NCI-H748 treated with DMSO at 0.1 percent for 48 hours (cell line): Measurements from ENCODE around the gene ZMAT3.
A peak's percentile ranks its signal among the peaks of the same experiment; 100 is the strongest.
"Not testable (repeated sequence)": the region's sequence is repeated elsewhere in the genome, so short reads cannot be mapped to it uniquely, and the experiment has no call there.

ENCODE experiments used
- DNase-seq: peaks from one replicate; lab custom pipeline; 2025; lab: John Stamatoyannopoulos, UW

The ZMAT3 gene

DNA sequence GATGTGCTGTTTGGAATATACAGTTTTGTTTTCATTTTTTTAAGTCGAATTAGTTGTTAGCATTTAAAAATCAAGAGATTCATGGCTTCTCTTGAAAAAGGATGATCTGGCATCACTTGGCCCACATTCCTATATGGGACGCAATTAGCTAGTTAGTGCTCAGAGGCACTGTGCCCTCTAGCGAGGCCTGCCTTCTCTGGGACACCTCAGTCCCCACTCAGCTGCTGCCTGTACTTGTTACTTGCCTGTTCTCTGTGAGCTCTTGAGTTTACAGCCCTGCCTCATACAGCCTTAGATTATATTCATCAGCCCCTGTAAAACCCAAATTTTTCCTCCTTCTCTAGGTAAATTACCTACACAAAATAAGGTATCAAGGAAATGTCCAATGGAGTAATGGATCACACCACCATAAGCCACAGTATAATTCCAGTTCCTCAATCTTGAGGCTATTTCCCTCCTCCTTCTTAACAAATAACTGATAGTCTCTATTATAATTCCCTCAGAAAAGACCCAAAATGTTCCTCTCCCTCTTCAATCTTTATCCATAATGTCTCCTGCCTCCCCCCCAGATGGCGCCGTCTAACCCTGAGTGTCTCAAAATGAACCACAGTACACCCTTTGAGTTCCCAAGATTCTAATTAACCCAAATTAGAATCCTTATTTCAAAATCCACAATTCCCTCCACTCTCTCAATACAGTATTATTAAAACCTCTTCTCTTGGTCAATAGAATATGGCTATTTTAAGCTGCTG lies 2.7 kb downstream of the ZMAT3 start:
- DNase-seq, result peak; percentile 17

GRCh38 chr3:179067839-179068238 lies 3.8 kb downstream of the ZMAT3 start:
- DNase-seq, result peak; percentile 10

DNA sequence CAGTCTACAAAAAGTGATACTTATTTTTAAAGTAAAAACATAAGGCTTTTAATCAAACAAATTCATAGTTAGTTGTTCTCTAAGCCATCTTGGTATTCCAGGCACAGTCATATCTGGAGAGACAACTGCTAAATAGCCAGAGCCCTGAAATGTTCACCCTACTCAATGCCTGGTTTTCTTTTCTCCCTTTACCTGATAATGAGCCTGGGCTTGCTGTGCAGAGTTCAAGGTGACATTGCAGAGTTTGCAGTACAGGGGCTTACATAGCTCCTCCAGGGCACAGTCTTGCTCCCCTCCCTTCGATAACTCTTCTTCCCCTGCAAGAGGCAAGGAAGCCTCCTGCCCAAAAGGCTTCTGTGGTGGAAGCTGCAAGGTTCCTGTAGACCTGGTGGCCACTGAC lies 4.3 kb downstream of the ZMAT3 start:
- DNase-seq, result no peak

- no peak for DNase-seq
Measured at GRCh38 chr3:179063945-179064560, 7.6 kb downstream of the ZMAT3 start.

GRCh38 chr3:179056326-179056725 lies 15.3 kb downstream of the ZMAT3 start:
- no peak for DNase-seq

DNA sequence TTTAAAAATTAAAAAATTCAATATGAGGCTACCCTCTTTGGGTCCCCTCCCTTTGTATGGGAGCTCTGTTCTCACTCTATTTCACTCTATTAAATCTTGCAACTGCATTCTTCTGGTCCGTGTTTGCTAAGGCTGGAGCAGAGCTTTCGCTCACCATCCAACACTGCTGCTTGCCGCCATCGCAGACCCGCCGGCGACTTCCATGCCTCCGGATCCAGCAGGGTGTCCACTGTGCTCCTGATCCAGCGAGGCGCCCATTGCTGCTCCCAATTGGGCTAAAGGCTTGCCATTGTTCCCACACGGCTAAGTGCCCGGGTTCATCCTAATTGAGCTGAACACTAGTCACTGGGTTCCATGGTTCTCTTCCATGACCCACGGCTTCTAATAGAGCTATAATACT lies 17.0 kb downstream of the ZMAT3 start:
- not testable (repeated sequence) for DNase-seq

GRCh38 chr3:179046497-179047353 lies 24.9 kb downstream of the ZMAT3 start:
- DNase-seq, result no peak

DNA sequence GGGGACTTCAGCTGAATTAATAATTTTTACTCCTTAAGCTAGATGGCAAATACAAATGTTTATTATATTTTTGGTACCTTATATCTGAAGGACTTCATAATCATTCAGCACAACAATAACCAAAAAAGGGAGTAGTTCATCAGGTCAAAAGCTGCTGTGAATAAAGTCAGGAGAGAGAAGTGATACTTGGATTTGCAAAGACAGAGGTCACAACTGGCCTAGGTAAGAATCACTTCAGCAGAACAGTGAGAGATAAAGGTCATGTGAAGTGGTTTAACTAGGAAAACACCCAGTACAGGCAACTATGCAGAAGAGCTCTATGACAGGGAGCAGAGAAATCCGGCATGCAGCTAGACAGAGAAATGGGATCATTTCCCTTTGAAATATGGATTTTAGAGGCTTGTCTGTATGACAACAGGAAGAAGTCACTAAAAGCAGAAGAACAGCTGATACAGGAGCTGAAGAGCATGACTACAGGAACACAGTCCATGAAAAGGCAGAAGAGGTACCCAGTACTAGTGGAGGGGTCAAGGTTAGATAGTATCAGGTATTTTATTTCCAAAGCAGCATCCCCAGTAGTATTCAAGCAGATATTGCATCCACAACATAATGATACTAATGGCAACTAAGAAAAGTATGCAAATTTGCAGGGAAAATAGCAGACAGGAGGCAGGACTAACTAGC lies 25.7 kb downstream of the ZMAT3 start:
- DNase-seq, result no peak

GRCh38 chr3:179038899-179039251 lies 32.7 kb downstream of the ZMAT3 start:
- not testable (repeated sequence) for DNase-seq

DNA sequence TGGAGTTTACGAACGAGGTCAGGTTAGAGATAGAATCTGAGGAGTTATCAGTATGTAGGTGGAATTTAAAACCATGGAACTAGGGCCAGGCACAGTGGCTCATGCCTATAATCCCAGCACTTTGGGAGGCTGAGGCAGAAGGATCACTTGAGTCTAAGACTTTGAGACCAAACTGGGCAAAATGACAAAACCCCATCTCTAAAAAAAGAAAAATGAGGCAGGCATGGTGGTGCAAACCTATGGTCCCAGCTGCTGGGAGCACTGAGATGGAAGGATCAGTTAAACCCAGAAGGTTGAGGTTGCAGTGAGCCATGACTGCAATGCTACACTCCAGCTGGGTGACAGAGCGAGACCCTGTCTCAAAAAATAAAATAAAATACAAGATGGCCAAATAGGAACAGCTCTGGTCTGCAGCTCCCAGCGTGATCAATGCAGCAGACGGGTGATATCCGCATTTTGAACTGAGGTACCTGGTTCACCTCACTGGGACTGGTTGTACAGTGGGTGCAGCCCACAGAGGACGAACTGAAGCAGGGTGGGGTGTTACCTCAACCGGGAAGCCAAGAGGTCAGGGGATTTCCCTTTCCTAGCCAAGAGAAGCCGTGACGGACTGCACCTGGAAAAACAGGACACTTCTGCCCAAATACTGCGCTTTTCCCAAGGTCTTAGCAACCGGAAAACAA lies 33.3 kb downstream of the ZMAT3 start:
- DNase-seq, result no peak

- no peak for DNase-seq
Measured at GRCh38 chr3:179037351-179037750, 34.3 kb downstream of the ZMAT3 start.

DNA sequence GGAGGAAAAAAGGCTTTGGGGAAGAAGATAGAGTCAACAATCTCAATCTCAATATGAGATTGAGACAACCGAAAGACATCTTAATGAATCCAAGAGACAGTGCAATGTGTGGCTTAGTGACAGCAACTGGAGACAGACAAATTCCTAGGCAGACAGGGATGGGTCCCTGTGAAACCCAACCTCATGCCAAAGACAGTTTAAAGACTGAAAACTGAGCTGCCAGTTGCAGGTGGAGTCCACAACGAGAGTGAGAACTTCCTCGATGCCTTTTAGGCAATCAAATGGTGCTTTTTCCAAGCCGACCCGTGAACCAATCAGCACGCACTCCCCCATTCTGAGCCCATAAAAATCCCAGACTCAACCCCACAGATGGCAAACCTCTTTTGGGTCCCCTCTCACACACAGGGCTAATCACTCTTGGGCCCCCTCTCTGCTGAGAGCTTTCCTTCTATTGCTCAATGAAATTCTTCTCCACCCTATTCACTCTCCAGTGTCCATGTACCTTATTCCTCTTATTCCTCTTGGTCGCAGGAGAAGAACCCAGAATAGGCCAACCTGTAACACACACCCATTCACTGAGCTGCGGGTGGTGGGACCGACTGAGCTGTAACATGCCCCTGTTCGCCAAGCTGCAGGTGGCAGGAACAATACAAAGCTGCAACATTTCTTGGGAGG lies 34.8 kb downstream of the ZMAT3 start:
- no peak for DNase-seq

DNA sequence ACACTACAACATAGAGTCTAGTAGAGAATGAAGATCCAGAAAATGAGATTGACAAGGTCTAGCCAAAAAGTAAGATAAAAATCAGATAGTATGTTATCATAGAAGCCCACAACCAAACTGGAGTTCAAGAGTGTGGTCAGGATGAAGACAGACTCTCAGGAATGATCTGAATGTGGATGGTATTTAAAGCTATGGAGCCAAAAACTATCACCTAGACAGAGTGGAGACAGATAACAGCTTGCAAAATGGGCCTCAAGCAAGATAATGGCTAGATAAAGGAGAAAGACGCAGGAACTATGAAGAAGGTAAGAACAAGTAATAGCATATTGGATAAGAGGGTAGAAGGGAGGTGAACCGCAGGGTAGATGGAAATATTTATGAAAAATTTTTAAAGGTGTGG lies 35.4 kb downstream of the ZMAT3 start:
- no peak for DNase-seq

GRCh38 chr3:179035232-179035631 lies 36.4 kb downstream of the ZMAT3 start:
- no peak for DNase-seq

DNA sequence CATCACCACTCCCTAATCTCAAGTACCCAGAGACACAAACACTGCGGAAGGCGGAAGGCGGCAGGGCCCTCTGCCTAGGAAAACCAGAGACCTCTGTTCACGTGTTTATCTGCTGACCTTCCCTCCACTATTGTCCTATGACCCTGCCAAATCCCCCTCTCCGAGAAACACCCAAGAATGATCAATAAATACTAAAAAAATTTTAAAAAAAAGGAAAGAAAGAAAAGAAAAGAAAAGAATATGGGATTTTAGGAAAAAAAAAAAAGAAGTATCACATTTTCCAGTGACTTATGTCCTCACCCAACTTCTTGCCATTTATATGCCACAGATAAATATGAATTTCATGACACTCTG lies 38.3 kb downstream of the ZMAT3 start:
- not testable (repeated sequence) for DNase-seq

GRCh38 chr3:179032454-179033303 lies 38.9 kb downstream of the ZMAT3 start:
- not testable (repeated sequence) for DNase-seq

- DNase-seq, result no peak
Measured at GRCh38 chr3:179029096-179029495, 42.5 kb downstream of the ZMAT3 start.

DNA sequence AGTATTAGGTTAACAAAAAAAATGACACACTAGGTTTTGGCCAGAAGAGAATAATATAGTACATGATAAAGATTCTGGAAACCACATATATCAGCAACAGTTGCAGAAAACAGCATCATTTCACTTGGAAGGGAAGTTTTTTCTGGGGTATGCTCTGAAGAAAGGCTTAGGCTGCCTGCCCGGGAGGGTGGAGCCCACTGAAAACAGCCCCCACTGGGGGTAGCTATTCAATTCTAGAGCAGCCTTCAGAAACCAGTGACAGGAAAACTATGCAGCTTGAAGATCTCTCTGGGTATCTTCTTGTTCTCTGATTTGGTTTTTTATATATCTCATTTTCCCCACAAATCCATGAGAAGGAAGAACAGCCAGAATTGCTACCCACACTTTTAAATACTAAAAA lies 43.2 kb downstream of the ZMAT3 start:
- DNase-seq, result no peak

- no peak for DNase-seq
Measured at GRCh38 chr3:179027326-179027900, 44.2 kb downstream of the ZMAT3 start.

DNA sequence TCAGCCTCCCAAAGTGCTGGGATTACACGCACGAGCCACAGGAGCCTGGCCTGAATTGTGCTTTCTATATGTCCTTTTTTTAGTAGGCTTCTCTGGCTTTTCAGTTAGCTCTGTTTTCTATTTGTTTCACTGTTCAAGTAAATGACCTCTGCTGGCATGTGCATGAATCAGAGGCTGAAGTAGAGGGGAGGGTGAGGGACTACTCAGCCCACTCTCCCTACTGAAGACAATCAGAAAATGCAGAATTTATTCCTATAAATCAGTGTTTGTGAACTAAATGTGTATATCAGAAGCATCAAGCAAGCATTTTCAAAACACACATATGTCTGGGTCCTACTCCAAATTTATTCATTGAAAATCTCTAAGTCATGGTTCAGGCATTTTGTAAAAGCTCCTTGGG lies 45.0 kb downstream of the ZMAT3 start:
- DNase-seq, result no peak
